ENCODE results near the gene MC2R. TPM values are rescaled to one million over a fixed set of nuclear protein-coding genes. Genes with fewer than 3 reads are reported as not detected.

The MC2R gene
- total RNA-seq, 1 experiment from 2014 or later = 0.05 TPM

DNA sequence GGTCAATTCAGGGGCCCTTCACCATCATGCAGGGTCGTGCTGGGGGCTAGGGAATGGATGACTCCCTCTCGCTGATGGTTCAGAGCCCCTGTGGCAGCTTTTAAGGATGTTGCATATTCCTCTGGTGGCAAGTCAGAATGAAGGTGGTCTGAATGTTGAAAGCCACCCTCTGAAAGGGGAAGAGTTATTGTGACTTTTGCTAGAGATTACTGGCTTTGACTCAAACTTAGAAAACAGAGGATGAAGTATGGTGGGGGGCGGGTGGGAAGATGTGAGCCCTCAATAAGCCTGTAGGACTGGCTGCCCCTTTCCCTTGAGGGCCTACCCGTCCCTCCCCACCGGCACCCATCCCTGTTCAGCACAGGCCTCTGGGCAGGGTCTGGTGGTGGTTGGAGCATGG is 23.2 kb downstream of the MC2R start:
- ChIA-PET POLR2A (interaction anchor here (0.6 kb wide), 1 partner anchor 311 kb away, joined by 5 read pairs; no protein-coding TSS in a partner anchor), CTCF (no interaction called here)
- H3K9me3 ChIP-seq (ENCODE audit: control insufficient read depth, insufficient read depth, low read depth, low read length) = no peaks in the 10 kb centered on the region
- no peak for DNase-seq (ENCODE audit: low read depth, low spot score)
- H3K4me3 ChIP-seq (ENCODE audit: low read depth in 2 of 2, low read length in 2 of 2) = no peak overlapping the region
- H3K4me1 ChIP-seq (ENCODE audit: control insufficient read depth, insufficient read depth, low read length) = no peaks in the 10 kb centered on the region
- H3K27me3 ChIP-seq (ENCODE audit: control insufficient read depth, insufficient read depth, low read length) = no peaks in the 10 kb centered on the region
- ATAC-seq = no peak
- intact Hi-C loops (cut with micrococcal nuclease; ENCODE audit: unreplicated experiment) (no loop called here), in situ Hi-C loops (cut with HindIII; ENCODE audit: low pct_unique_long_range_greater_than_20kb, low sequenced_read_pairs) (no loop called here)
- no peak overlapping the region for H3K27ac ChIP-seq (ENCODE audit: low read length)
- no peak for TF ChIP-seq POLR2AphosphoS5 (IDR thresholded peaks at IDR 0.05; ENCODE audit: low read depth, low read length)
- no peak for TF ChIP-seq SIN3A (IDR thresholded peaks at IDR 0.05; ENCODE audit: borderline replicate concordance, insufficient read depth, low read depth, low read length)
- TF ChIP-seq, protein P1, sequence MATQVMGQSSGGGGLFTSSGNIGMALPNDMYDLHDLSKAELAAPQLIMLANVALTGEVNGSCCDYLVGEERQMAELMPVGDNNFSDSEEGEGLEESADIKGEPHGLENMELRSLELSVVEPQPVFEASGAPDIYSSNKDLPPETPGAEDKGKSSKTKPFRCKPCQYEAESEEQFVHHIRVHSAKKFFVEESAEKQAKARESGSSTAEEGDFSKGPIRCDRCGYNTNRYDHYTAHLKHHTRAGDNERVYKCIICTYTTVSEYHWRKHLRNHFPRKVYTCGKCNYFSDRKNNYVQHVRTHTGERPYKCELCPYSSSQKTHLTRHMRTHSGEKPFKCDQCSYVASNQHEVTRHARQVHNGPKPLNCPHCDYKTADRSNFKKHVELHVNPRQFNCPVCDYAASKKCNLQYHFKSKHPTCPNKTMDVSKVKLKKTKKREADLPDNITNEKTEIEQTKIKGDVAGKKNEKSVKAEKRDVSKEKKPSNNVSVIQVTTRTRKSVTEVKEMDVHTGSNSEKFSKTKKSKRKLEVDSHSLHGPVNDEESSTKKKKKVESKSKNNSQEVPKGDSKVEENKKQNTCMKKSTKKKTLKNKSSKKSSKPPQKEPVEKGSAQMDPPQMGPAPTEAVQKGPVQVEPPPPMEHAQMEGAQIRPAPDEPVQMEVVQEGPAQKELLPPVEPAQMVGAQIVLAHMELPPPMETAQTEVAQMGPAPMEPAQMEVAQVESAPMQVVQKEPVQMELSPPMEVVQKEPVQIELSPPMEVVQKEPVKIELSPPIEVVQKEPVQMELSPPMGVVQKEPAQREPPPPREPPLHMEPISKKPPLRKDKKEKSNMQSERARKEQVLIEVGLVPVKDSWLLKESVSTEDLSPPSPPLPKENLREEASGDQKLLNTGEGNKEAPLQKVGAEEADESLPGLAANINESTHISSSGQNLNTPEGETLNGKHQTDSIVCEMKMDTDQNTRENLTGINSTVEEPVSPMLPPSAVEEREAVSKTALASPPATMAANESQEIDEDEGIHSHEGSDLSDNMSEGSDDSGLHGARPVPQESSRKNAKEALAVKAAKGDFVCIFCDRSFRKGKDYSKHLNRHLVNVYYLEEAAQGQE (IDR thresholded peaks at IDR 0.05; ENCODE audit: insufficient read depth in 1 of 2, low read depth in 2 of 2, low read length in 1 of 2) = no peak
- TF ChIP-seq TCF7L2 (IDR thresholded peaks at IDR 0.05; ENCODE audit: low read depth, low read length) = no peak
- TF ChIP-seq, protein P2, sequence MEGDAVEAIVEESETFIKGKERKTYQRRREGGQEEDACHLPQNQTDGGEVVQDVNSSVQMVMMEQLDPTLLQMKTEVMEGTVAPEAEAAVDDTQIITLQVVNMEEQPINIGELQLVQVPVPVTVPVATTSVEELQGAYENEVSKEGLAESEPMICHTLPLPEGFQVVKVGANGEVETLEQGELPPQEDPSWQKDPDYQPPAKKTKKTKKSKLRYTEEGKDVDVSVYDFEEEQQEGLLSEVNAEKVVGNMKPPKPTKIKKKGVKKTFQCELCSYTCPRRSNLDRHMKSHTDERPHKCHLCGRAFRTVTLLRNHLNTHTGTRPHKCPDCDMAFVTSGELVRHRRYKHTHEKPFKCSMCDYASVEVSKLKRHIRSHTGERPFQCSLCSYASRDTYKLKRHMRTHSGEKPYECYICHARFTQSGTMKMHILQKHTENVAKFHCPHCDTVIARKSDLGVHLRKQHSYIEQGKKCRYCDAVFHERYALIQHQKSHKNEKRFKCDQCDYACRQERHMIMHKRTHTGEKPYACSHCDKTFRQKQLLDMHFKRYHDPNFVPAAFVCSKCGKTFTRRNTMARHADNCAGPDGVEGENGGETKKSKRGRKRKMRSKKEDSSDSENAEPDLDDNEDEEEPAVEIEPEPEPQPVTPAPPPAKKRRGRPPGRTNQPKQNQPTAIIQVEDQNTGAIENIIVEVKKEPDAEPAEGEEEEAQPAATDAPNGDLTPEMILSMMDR (IDR thresholded peaks at IDR 0.05) = no peak
- H3K36me3 ChIP-seq (ENCODE audit: control insufficient read depth, insufficient read depth, low read length) = no peaks in the 10 kb centered on the region
- BruUV-seq (replicated peaks) = no TSS peak

DNA sequence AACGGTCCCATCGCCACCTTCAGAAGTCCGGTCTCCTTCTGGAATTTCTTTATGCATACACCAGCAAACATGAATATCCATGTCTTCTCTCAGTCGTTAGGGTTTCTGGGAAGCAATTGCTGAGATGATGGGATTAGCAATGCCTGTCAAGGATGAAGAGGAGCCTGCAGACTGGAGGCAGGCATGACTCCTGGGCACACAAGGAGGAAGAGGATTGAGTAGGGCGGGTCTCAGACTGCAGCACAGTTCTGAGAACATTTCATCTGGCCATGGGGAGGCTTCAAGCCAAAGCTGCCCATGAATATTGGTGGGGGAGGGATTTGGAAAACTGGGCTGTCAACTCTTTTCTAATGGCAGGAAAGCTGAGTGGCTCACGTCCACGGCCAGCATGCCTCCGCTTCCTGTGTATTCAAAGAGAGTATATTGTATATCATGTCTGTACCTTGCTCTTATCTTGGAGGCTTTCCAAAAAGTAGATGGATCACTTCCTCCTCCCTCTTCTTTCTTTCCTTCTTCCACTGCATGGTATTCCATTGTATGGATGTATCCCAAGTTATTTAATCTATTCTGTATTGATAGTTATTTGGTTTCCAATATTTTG is 24.5 kb downstream of the MC2R start:
- H3K27ac ChIP-seq (ENCODE audit: low read length) = no peak overlapping the region
- no peak overlapping the region for H3K4me3 ChIP-seq (ENCODE audit: low read depth in 2 of 2, low read length in 2 of 2)
- H3K4me1 ChIP-seq (ENCODE audit: control insufficient read depth, insufficient read depth, low read length) = no peaks in the 10 kb centered on the region
- in situ Hi-C loops (cut with HindIII; ENCODE audit: low pct_unique_long_range_greater_than_20kb, low sequenced_read_pairs) = no loop called here
- ATAC-seq = no peak
- H3K27me3 ChIP-seq (ENCODE audit: control insufficient read depth, insufficient read depth, low read length) = no peaks in the 10 kb centered on the region
- ChIA-PET CTCF (no interaction called here), POLR2A (no interaction called here)
- no peaks in the 10 kb centered on the region for H3K36me3 ChIP-seq (ENCODE audit: control insufficient read depth, insufficient read depth, low read length)
- no peak for TF ChIP-seq TCF7L2 (IDR thresholded peaks at IDR 0.05; ENCODE audit: low read depth, low read length)
- TF ChIP-seq, protein P2 (IDR thresholded peaks at IDR 0.05) = no peak
- no peak for TF ChIP-seq SIN3A (IDR thresholded peaks at IDR 0.05; ENCODE audit: borderline replicate concordance, insufficient read depth, low read depth, low read length)
- TF ChIP-seq, protein P1 (IDR thresholded peaks at IDR 0.05; ENCODE audit: insufficient read depth in 1 of 2, low read depth in 2 of 2, low read length in 1 of 2) = no peak
- no peak for TF ChIP-seq POLR2AphosphoS5 (IDR thresholded peaks at IDR 0.05; ENCODE audit: low read depth, low read length)
- no TSS peak for BruUV-seq (replicated peaks)
- intact Hi-C loops (cut with micrococcal nuclease; ENCODE audit: unreplicated experiment) = no loop called here
- DNase-seq (ENCODE audit: low read depth, low spot score) = no peak
- no peaks in the 10 kb centered on the region for H3K9me3 ChIP-seq (ENCODE audit: control insufficient read depth, insufficient read depth, low read depth, low read length)

Measured in Panc1 (cell line).